HL-60/S4 treated with retinoic acid at 250 ng/mL for 4 days and 3 days (cell line): ENCODE measurements around the gene RAP2C.
"Not testable (repeated sequence)": the region's sequence is repeated elsewhere in the genome, so short reads cannot be mapped to it uniquely, and the experiment has no call there.

Experiments used
- in situ Hi-C: fragments of 300-500 bp; cut with MboI; formaldehyde crosslinking; loops from 2 replicates; pipeline ENCODE4 v1.7.0; 2022; ENCODE audit warnings: low sequenced_read_pairs

RAP2C gene

DNA sequence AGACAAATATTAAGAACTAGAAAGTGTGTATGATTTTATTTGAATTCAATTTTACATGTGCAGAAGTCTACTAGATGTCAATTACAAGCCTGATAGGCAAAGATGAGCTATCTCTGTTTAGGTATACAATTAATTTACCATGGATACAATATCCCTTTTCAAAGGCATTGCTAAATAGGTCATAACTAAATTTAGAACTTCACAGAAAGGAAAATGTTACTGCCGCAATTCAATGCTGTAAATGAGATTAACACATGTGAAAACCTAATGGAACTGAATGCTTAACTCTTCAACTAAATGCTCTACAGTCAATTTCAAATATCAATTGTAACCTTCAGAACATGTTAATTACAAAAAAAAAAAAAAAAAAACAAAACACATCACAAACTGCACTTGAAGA is 14.6 kb downstream of the RAP2C start:
- in situ Hi-C loops: loop anchor here (25.0 kb wide), 1 partner anchor 367 kb away; no protein-coding TSS in a partner anchor

DNA sequence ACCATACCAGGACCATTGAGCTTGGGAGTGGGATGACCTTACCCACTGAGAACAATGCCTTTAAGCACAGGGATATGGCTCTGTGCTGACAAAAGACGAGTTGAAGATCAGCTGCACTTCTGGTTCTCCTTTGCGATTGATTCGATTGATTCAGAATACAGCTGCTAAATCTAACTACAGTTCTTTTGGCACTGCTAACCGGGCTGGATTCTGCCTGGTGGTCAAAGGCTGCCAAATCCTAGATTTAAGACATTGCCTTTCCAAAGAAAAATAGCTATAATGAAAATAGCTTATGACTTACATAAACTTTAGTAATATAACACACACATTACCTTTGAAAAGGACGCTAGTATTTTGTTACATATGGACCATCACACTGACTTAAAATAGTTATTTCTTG is 18.3 kb downstream of the RAP2C start:
- in situ Hi-C loops: loop anchor here (25.0 kb wide), 1 partner anchor 364 kb away; no protein-coding TSS in a partner anchor

DNA sequence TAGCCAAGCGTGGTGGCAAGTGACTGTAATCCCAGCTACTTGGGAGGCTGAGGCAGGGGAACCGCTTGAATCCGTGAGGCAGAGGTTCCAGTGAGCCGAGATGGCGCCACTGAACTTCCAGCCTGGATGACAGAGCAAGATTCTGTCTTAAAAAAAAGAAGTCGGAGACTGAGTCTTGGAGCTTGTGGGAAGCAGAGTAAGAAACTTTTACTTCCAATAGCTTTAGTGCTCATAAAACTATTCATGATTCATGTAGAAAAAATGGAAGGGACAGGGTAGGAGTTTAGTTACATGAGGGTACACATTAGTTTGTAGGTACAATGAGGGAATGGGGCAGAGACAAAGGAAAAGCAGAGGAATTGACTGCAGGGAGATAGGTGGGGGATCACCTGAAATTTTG is 19.3 kb downstream of the RAP2C start:
- in situ Hi-C loops: loop anchor here (25.0 kb wide), 1 partner anchor 363 kb away; no protein-coding TSS in a partner anchor

DNA sequence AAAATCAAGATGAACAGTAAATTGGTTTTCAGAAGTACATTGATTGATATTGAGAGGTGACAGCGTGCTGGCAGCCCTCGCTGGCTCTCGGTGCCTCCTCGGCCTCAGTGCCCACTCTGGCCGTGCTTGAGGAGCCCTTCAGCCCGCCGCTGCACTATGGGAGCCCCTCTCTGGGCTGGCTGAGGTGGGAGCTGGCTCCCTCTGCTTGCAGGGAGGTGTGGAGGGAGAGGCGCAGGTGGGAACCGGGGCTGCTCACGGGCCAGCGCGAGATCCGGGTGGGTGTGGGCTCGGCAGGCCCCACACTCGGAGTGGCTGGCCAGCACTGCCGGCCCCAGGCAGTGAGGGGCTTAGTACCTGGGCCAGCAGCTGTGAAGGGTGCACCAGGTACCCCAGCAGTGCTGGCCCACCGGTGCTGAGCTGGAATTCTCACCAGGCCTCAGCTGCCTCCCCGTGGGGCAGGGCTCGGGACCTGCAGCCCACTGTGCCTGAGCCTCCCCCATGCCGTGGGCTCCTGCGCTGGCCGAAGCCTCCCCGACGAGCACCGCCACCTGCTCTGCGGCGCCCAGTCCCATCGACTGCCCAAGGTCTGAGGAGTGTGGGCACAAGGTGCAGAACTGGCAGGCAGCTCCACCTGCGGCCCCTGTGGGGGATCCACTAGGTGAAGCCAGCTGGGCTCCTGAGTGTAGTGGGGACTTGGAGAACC is 25.2 kb downstream of the RAP2C start:
- in situ Hi-C loops: no loop called here

DNA sequence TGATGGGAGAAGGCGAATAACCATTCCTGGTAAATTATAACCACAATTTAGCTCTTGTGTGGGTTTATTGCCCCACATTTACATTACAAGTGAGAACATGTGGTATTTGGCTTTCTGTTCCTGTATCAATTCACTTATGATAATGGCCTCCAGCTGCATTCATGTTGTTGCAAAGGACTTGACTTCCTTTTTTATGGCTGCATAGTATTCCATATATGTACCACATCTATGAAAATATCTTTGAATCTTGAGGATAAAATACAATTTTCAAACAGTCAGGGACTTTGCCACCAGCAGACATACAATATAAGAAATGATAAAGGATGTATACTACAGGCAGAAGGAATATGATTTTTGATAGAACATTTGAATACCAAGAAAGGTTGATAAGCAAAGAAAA is 27.3 kb downstream of the RAP2C start:
- in situ Hi-C loops: no loop called here

DNA sequence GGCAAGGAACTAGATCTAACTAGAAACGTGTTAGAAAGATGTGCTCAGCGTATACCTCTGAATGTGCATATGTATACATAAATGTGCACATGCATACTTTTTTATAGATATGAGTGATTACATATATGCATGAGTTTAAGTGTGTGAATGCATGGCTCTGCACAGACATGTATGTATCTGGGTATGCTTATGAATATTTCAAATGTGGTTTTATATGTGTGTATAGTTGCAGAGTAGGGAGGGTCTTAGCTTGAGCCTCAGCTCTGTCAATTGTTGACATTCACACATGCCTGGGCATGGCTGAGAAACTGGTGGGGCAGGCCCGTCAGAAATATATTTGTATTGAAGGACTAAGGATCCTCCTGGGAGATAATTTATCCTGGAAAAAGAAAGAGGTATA is 31.1 kb downstream of the RAP2C start:
- in situ Hi-C loops: no loop called here

DNA sequence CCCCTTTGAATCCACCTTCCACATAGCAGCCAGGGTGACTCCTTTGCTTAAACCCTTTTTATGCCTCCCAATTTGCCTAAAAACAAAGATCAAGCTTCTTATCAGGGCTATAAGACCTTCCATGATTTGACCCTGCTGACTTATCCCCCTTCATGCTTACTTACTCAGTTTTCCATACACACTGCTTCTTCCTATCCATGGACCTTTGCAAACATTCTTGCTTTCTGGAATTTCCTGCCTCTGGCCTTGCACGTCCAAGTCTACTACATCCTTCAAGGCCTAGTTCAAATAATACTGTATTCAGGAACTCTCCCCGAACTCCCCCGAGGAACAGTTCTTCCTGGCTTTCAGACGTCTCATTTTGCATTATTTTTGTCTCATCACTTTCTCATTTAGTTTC is 31.8 kb downstream of the RAP2C start:
- in situ Hi-C loops: no loop called here

DNA sequence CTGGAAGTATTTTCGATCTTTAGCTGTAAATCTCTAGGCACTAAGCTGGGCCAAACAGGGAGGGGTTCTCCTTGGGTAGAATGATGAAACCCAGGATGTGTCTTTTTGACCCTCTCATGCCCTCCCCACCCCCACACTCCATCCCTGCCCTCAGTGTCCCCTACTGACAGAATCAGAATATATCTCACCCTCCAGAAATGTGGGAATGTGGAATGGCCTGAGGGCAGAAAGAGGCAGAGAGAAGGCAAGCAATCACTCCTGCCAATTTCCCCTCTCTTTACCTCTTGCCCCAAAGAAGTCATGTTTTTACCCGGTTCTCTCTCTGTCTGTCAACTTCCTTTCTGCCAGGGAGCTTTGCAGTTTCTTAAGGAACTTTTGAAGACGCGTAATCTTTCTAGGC is 34.4 kb downstream of the RAP2C start:
- in situ Hi-C loops: no loop called here

DNA sequence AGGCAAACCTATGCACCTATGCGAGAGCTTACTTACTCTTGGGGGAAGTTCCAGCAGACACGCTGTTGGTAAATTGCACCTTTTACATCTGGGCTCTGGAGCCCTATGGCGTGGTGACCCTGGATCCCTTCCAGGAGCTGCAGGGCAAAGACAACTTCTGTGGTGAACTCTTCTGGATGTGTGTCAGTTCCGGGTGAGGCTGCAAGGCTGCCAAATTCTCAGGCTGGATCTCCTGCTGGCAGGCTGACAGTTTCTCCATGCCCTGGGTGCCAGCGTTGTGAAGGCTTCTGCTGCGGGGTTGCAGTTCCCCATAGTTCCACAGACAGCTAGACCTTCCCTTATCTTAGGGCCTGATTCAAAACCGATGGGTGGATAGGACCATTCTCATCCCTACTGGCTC is 37.9 kb downstream of the RAP2C start:
- in situ Hi-C loops: no loop called here

DNA sequence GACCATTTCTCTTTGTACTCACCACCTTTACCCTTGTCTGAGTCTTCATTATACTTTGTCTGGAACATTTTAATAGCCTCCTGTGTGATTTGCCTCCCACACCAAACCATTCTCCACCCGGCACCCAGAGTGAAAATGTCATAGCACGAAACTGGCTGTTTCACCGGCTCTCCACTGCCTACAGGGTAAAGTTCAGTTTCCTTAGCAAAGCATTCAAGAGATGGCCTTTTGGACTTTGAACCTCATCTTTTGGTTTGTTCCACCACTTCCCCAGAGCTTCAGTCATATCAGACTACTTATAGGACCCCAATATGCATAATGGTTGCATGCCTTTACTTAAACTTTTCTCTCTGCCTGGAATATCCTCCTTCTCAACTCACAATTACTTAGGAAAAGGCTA is 38.3 kb downstream of the RAP2C start:
- in situ Hi-C loops: no loop called here

DNA sequence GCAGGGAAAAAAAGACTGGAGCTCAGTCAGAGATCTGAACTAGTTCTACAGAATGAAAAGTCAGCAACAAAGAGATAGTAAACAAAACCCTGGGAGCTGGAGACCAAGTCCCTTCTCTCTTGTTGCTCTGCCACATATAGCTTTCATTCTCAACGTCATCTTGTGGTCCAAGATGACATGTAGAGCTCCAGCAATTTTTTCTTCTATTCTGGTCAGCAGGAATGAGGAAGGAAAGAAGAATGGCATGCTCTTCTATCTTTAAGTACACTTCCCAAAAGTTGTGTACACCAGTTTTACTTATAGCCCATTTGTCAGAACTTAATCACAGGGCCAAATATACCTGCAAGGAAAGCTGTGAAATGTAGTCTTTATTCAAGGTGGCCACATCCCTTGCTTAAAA is 45.6 kb downstream of the RAP2C start:
- in situ Hi-C loops: no loop called here

DNA sequence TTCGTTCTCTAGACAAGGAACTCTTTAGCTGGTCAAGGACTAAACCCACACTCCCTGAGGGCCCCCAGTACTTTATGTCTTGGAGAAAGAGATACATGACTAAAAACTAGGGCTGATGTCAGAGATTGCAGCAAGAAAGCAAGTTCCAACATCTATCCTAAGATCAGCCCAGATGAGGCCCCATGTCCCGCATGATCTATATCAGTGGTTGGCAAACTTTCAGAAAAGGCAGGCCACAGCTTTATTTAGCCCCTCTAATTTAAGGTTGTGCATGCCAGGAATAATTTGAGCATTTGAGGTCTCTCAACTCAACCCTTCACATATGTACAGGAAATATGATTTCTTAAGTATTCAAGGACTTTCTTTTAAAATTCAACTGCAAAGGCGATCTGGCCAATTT is 47.4 kb downstream of the RAP2C start:
- in situ Hi-C loops: no loop called here

DNA sequence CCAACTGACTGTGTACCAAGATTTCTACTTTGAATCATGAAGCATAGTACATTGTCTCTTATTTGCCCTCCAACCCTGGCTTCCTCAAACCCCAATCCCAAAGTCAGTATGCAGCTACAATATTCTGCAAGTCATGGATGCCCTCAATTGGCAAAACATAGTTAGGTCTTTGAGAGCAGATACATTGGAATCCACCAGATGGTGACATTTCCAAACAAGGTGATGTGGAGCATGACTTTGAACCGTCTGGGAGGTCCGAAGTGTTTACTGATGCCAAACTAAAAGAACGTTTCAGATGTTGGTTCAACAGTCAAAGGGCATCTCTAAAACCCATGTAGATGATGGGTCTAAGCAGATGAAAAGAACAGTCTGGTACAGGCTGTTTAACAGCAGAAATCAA is 47.8 kb downstream of the RAP2C start:
- in situ Hi-C loops: no loop called here

DNA sequence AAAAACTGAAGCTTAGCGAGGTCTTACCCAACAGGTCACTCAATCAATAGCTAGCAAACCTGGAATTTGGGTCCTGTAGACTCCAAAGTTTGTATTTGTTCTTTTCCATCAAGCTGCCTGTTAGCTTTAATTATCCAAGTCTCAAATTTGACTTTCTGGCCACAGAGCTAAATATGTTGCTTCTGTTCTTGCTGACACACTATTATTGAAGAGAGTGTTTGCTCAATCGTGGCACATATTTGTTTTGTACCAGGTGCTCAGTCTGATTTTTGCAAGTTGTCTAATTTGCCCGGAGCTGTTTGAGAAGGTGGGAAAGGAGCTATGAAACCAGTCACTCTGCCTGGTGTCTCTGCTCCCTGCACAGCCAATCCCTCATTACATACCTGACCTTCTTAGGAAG is 49.7 kb downstream of the RAP2C start:
- in situ Hi-C loops: no loop called here

DNA sequence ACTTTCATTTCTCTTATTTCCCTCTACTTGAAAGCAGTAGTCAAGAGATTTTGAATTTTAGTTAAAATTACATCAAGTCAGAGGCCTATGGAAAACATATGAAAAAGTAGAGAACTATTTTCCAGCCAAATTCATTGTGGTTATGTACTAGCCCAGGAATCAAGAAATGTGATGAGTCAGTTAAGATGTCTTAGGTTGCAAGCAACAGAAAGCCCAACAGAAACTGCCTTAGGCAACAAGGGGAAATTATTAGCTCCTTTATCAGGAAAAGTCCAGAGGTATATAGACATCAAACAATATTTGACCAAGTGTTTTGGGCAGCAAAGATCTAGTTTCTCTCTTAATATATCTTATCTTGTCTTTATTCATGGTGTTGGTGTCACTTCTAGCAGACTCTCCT is 53.6 kb downstream of the RAP2C start:
- in situ Hi-C loops: no loop called here

DNA sequence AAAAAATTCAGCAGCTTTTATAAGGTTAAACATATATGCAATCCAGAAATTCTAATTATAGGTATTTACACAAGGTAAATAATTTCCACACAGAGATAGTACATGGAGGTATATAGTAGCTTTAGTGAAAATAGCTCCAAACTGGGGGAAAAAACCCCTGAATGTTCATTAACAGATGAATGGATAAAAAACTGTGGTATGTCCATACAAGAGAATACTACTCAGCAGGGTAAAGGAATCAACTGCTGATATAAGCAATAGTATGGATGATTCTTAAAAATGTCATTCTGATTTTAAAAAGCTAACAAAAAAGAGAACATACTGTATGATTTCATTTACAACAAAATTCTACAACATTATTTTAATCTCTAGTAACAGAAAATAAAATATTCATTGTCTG is 54.2 kb downstream of the RAP2C start:
- in situ Hi-C loops: no loop called here

DNA sequence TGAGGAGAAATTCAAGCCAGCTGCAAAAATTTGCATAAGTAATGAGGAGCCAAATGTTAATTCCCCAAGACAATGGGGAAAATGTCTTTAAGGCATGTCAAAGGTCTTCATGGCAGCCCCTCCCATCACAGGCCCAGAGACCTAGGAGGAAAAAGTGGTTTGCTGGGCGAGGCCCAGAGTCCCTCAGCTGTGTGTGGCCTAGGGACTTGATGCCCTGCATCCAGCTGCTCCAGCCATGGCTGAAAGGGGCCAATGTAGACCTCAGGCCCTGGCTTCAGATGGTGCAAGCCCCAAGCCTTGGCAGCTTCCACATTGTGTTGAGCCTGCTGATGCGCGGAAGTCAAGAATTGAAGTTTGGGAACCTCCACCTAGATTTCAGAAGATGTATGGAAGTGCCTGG is 56.2 kb downstream of the RAP2C start:
- in situ Hi-C loops: not testable (repeated sequence)

DNA sequence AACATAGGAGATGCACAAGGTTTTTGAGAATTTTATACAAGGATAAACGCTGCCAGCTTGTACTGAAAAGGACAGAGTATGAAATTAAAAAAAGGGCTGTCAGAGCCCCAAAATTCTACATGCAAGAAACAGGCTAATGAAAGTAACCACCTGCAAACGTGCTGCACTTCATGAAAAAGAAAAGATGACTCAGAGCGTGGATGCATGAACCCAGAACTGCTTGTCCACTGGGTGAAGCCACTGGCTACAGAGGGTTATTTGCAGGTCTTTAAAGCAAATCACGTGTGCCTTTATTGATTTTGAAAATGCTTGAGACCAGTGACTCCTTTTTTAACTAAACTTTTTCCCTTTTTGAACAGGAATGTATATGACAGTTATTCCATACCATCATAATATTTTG is 66.1 kb downstream of the RAP2C start:
- in situ Hi-C loops: no loop called here
